Testis (tissue), 2 donors: Measurements from ENCODE around the gene WTAP.

Experiments
- CTCF ChIP-seq, 3 experiments: fragments of 450-650 bp in 2 of 3; fragments of 200-600 bp in 1 of 3; sonication (generic) in 1 of 3; IDR thresholded peaks; one replicate each; pipeline ENCODE4 v1.5.1; 2016 to 2019; ENCODE audit warnings: antibody characterized with exemption in 3 of 3, mild to moderate bottlenecking in 2 of 3, moderate library complexity in 1 of 3
- POLR2A ChIP-seq: fragments of 450-650 bp; IDR thresholded peaks from one replicate; pipeline ENCODE4 v1.6.1; 2017; ENCODE audit warnings: antibody characterized with exemption, mild to moderate bottlenecking, moderate library complexity

DNA sequence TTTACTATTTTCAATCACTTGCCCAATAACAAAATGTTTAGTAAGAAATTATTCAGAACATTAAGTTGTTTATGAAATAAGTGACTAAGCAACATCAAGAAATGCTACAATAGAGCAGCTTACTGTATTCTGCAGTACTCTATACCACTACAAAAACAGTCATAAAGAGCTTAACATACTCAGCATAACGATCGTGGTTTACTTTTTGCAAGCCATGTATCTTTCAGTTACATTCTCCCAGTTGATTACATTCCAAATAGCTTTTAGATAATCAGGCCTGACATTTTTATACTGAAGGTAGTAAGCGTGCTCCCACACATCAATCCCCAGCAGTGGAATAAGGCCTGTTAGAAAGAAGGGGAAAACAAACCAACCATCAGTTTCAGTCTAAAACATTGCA lies 45.0 kb upstream of the WTAP start:
- no peak for TF ChIP-seq CTCF (IDR thresholded peaks at IDR 0.05)
- no peak for TF ChIP-seq POLR2A
